ENCODE measurements around the gene BCAS3.
"Not testable (repeated sequence)": the region's sequence is repeated elsewhere in the genome, so short reads cannot be mapped to it uniquely, and the experiment has no call there.

Gene BCAS3

GRCh38 chr17:60677308-60678117 is at the start of gene BCAS3:
Gene BCAS3 (plus strand): TSS chr17:60677851.
- peak; percentile 96 for DNase-seq

- no peak for DNase-seq
These were observed 49.3 kb upstream of the BCAS3 start for GRCh38 chr17:60628252-60628889.

GRCh38 chr17:60629120-60629519 is 48.5 kb upstream of the BCAS3 start:
- no peak for DNase-seq

GRCh38 chr17:60630352-60630751 is 47.3 kb upstream of the BCAS3 start:
- DNase-seq = no peak

- DNase-seq = no peak
These were observed 46.5 kb upstream of the BCAS3 start for GRCh38 chr17:60631119-60631518.

GRCh38 chr17:60637683-60638082 is 40.0 kb upstream of the BCAS3 start:
- DNase-seq = no peak

- no peak for DNase-seq
These were observed 38.7 kb upstream of the BCAS3 start for GRCh38 chr17:60639019-60639330.

- no peak for DNase-seq
These were observed 37.1 kb upstream of the BCAS3 start for GRCh38 chr17:60640503-60640902.

GRCh38 chr17:60641126-60641525 is 36.5 kb upstream of the BCAS3 start:
- no peak for DNase-seq

GRCh38 chr17:60641810-60642220 is 35.8 kb upstream of the BCAS3 start:
- DNase-seq = peak; percentile 76

- no peak for DNase-seq
These were observed 31.6 kb upstream of the BCAS3 start for GRCh38 chr17:60645918-60646523.

- DNase-seq = no peak
These were observed 30.9 kb upstream of the BCAS3 start for GRCh38 chr17:60646701-60647100.

GRCh38 chr17:60647705-60648104 is 29.9 kb upstream of the BCAS3 start:
- no peak for DNase-seq

GRCh38 chr17:60652454-60653247 is 25.0 kb upstream of the BCAS3 start:
- no peak for DNase-seq

- no peak for DNase-seq
These were observed 24.1 kb upstream of the BCAS3 start for GRCh38 chr17:60653569-60653968.

- no peak for DNase-seq
These were observed 21.2 kb upstream of the BCAS3 start for GRCh38 chr17:60656499-60656898.

- no peak for DNase-seq
These were observed 18.5 kb upstream of the BCAS3 start for GRCh38 chr17:60659156-60659555.

- no peak for DNase-seq
These were observed 16.2 kb upstream of the BCAS3 start for GRCh38 chr17:60661489-60661888.

GRCh38 chr17:60664022-60664421 is 13.6 kb upstream of the BCAS3 start:
- DNase-seq = no peak

GRCh38 chr17:60665602-60666001 is 12.0 kb upstream of the BCAS3 start:
- no peak for DNase-seq

GRCh38 chr17:60668741-60669140 is 8.9 kb upstream of the BCAS3 start:
- not testable (repeated sequence) for DNase-seq

GRCh38 chr17:60671482-60671881 is 6.2 kb upstream of the BCAS3 start:
- DNase-seq = no peak

- DNase-seq = not testable (repeated sequence)
These were observed 3.0 kb upstream of the BCAS3 start for GRCh38 chr17:60674637-60675036.
